Ascending aorta (tissue), 2 donors: ENCODE results near the gene SND1. TPM values are rescaled to one million over a fixed set of nuclear protein-coding genes. Genes with fewer than 3 reads are reported as not detected.

Experiments used
- DNase-seq, 2 donors: peaks; one replicate each; pipeline ENCODE4 v3.0.0-alpha.2; 2019; ENCODE audit warnings: low spot score in 2 of 2
- H3K27ac ChIP-seq, 2 donors: fragments of 200-600 bp; sonication (generic); one replicate each; pipeline ENCODE4 v1.5.1; 2016 to 2017; ENCODE audit warnings: mild to moderate bottlenecking in 1 of 2
- H3K27me3 ChIP-seq: fragments of 200-600 bp; sonication (generic); one replicate; pipeline ENCODE4 v1.5.1; 2017
- H3K36me3 ChIP-seq, 2 donors: fragments of 200-600 bp; sonication (generic); one replicate each; pipeline ENCODE4 v1.5.1; 2016
- H3K4me1 ChIP-seq, 2 donors: fragments of 200-600 bp; sonication (generic); one replicate each; pipeline ENCODE4 v1.5.1; 2016 to 2017; ENCODE audit warnings: mild to moderate bottlenecking in 1 of 2
- H3K4me3 ChIP-seq, 2 donors: fragments of 200-600 bp; sonication (generic); one replicate each; pipeline ENCODE4 v1.5.1; 2016 to 2017; ENCODE audit warnings: mild to moderate bottlenecking in 1 of 2
- H3K9me3 ChIP-seq, 2 donors: fragments of 200-600 bp; sonication (generic); one replicate each; pipeline ENCODE4 v1.5.1; 2016
- intact Hi-C: fragments of 100-400 bp; cut with DNase I; formaldehyde crosslinking; loops from one replicate; pipeline ENCODE4 v1.15.1; 2023
- total RNA-seq: library from RNA; depleted of rRNA; stranded (reverse); fragments of >200 nt; gene quantifications from one replicate; pipeline ENCODE4 v1.1.0, GENCODE V29; 2016
- TF ChIP-seq, protein P1 (sequence below), 3 experiments: fragments of 200-600 bp in 2 of 3; fragments of 450-650 bp in 1 of 3; sonication (generic) in 2 of 3; IDR thresholded peaks; one replicate each; pipeline ENCODE4 v1.5.1; 2016 to 2019; ENCODE audit warnings: antibody characterized with exemption in 3 of 3, mild to moderate bottlenecking in 1 of 3, moderate library complexity in 1 of 3

Gene SND1
- total RNA-seq, 1 donor from 2014 or later: 93.8 TPM

DNA sequence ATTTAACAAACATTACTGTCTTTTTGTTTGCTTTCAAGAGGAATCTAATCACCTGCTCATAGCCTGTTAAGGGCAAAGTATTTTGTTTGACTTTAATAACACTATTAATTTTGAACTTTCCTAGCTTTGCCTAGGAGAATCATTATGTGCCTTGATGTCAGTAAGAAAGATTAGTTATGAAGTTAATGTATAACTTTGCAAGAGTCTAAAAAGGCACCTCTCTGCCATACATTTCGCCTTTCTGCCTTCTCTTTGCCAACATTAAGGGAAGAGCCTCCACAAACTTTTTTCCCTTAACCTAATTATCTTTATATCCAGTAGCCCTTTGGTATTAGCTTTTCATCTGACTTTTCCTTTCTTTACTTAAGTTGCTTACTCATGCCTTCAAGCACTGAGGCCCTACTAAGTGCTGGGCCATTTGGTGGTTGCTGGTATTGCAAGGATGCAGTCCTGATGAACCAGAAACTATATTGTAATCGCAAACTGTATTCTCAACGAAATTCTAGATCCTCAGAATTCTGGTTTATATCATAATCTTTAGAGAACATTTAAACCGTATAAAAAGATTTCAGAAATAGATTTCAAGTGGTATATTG is 108.5 kb downstream of the SND1 start:
- TF ChIP-seq, protein P1, sequence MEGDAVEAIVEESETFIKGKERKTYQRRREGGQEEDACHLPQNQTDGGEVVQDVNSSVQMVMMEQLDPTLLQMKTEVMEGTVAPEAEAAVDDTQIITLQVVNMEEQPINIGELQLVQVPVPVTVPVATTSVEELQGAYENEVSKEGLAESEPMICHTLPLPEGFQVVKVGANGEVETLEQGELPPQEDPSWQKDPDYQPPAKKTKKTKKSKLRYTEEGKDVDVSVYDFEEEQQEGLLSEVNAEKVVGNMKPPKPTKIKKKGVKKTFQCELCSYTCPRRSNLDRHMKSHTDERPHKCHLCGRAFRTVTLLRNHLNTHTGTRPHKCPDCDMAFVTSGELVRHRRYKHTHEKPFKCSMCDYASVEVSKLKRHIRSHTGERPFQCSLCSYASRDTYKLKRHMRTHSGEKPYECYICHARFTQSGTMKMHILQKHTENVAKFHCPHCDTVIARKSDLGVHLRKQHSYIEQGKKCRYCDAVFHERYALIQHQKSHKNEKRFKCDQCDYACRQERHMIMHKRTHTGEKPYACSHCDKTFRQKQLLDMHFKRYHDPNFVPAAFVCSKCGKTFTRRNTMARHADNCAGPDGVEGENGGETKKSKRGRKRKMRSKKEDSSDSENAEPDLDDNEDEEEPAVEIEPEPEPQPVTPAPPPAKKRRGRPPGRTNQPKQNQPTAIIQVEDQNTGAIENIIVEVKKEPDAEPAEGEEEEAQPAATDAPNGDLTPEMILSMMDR (IDR thresholded peaks at IDR 0.05): no peak
- Histone ChIP-seq H3K27me3 (no peaks in the 10 kb centered on the region), H3K4me3 (no peak overlapping the region), H3K9me3 (no peaks in the 10 kb centered on the region), H3K4me1 (no peaks in the 10 kb centered on the region), H3K27ac (no peak overlapping the region), H3K36me3 (no peaks in the 10 kb centered on the region)
- intact Hi-C loops: no loop called here
- no peak for DNase-seq

DNA sequence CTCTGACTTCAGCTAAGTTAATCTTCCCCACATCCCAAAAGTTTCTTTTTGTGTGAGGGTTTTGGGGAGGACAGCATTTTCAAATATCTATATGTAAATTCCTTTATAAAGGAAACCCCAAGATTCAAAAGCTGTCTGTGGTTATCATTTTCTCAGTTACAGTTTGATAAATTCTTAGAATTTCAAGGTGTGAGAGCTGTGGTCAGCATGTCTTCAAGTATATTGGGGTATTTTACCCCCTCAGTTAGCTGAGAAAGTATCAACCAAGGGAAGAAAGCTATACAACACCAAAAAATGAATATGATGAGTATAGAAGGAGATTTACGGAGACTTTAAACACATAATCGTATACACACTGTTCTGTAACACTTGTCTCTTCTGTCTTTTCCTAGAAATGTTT is 109.2 kb downstream of the SND1 start:
- no peak for DNase-seq
- no peaks in the 10 kb centered on the region for H3K36me3 ChIP-seq
- no peaks in the 10 kb centered on the region for H3K4me1 ChIP-seq
- no peaks in the 10 kb centered on the region for H3K27me3 ChIP-seq
- no peaks in the 10 kb centered on the region for H3K9me3 ChIP-seq
- no peak overlapping the region for H3K27ac ChIP-seq
- intact Hi-C loops: no loop called here
- TF ChIP-seq, protein P1 (IDR thresholded peaks at IDR 0.05): no peak
- no peak overlapping the region for H3K4me3 ChIP-seq

DNA sequence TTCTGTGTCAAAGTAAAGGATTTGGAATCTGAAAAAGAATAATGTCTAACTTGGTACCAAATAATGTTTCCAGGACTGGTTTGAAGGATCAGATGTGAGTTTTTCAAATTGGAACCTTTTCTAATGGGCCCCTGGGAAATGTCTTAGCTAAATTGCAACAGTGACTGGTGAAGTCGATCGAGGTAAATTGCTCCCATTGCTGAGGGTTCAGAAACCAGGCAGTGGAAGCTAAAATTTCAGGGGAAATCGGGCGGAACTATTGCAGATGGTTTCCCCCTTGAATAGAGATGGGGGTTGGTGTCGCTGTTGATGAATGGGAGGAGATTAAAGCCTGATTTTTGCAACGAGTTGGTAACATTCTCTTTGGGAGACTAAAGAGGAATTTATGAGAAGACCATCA is 112.7 kb downstream of the SND1 start:
- intact Hi-C loops: no loop called here
- TF ChIP-seq, protein P1 (IDR thresholded peaks at IDR 0.05): no peak
- DNase-seq: no peak
- no peak overlapping the region for H3K4me3 ChIP-seq
- no peaks in the 10 kb centered on the region for H3K9me3 ChIP-seq
- no peak overlapping the region for H3K27ac ChIP-seq
- no peaks in the 10 kb centered on the region for H3K27me3 ChIP-seq
- no peaks in the 10 kb centered on the region for H3K36me3 ChIP-seq
- peaks cover under 1 to 7% of the 10 kb centered on the region in 2 donors for H3K4me1 ChIP-seq

DNA sequence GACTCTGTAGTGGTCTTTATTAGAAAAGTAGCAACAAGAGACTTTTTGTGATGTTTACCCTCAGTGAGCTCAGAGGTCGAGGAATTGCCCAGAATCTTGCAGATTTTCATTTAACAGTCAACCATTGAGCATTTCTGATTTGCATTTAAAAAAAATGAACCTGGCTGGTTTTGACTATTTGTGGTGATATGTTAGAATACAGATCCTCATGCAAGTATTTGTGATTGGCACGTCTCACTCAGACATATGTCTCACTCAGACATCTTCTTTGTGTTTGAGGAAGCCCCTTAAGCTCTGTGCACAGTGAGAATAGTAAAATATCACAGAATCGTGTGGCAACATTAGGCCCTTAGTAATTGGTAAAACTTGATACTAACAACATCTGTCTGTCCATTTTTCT is 113.2 kb downstream of the SND1 start:
- Histone ChIP-seq H3K4me1 (peaks cover 3 to 12% of the 10 kb centered on the region in 2 donors), H3K4me3 (no peak overlapping the region), H3K9me3 (no peaks in the 10 kb centered on the region), H3K27me3 (no peaks in the 10 kb centered on the region), H3K27ac (no peak overlapping the region), H3K36me3 (no peaks in the 10 kb centered on the region)
- intact Hi-C loops: no loop called here
- no peak for DNase-seq
- TF ChIP-seq, protein P1 (IDR thresholded peaks at IDR 0.05): no peak

DNA sequence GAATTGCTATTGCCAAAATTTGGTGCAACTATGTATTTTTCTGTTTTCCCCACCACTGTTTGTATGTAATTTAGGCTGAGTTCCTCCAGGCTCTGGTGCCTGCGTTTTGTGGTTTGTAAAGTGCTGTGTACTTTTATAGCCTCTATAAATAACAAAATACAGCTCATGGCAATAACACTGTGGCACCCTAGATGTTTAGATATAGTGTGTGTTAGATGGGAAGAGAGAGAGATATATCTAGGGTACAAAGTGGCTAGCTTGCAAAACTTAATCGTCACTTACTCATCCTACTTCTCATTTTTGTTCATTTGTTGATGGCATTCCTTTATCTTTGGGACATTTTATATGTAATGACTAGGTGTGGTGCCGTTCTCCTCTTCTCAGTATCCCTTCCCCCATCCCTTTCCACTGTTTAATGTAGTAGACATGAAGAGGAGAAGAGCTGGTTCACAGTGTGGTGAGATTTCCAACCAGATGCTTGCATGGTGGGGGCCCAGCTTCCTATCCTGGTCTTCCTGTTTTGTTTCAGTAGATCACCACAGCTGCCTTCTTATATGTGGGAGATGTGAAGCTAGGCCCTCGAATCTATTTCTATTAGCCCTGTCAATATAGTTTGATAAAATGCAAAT is 115.0 kb downstream of the SND1 start:
- no peaks in the 10 kb centered on the region for H3K9me3 ChIP-seq
- TF ChIP-seq, protein P1 (IDR thresholded peaks at IDR 0.05): no peak
- no peak for DNase-seq
- intact Hi-C loops: no loop called here
- no peak overlapping the region for H3K4me3 ChIP-seq
- H3K27ac ChIP-seq: no peak overlapping the region
- H3K36me3 ChIP-seq: no peaks in the 10 kb centered on the region
- peaks cover 3 to 12% of the 10 kb centered on the region in 2 donors for H3K4me1 ChIP-seq
- no peaks in the 10 kb centered on the region for H3K27me3 ChIP-seq
